C4-2B (cell line): ENCODE results near the gene TNNT2.
A peak's percentile ranks its signal among the peaks of the same experiment; 100 is the strongest.

Experiments
- H3K27ac ChIP-seq: fragments of 450-650 bp; 2 replicates; pipeline ENCODE4 v1.5.1; 2017
- ZFX ChIP-seq: fragments of 450-650 bp; IDR thresholded peaks from 2 replicates; pipeline ENCODE4 v1.6.1; 2017
- TF ChIP-seq, protein P1 (sequence below): fragments of 450-650 bp; conservative IDR thresholded peaks from 2 replicates; pipeline ENCODE4 v1.5.1; 2017; ENCODE audit warnings: mild to moderate bottlenecking

TNNT2 gene

DNA sequence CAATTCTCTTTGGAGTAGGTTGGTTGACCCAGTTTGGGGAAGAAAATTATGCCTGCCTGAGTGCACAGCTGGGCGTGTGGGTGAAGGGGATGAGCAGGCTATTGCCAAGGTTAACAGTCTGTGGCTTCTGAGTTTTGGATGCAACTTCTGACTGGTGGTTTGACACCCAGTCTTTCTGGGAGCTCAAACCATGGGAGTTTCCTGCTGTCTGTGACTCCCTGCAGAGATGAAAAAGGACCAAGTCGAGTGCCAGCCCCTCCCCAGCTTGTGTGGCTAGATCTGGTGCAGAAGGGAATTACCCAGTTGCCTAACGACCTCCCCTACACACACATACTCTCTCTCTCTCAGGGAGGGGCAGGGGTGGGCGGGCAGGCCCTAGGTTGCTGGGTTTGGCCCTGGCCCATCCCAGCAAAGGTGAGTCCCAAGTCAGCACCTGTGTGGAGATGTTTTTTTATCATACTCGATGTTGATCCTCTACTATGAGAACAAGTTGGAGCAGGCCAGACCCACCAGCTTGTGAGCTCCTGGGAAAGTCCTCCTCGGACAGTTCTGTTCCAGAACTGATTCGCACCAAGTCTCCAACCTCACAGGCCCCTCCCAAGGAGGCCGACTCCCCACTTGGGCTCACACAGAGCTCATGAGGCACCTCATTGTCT, 66.0 kb downstream of the TNNT2 start:
- no peak overlapping the region; the same call in 1 of the 2 replicates for H3K27ac ChIP-seq
- TF ChIP-seq, protein P1, sequence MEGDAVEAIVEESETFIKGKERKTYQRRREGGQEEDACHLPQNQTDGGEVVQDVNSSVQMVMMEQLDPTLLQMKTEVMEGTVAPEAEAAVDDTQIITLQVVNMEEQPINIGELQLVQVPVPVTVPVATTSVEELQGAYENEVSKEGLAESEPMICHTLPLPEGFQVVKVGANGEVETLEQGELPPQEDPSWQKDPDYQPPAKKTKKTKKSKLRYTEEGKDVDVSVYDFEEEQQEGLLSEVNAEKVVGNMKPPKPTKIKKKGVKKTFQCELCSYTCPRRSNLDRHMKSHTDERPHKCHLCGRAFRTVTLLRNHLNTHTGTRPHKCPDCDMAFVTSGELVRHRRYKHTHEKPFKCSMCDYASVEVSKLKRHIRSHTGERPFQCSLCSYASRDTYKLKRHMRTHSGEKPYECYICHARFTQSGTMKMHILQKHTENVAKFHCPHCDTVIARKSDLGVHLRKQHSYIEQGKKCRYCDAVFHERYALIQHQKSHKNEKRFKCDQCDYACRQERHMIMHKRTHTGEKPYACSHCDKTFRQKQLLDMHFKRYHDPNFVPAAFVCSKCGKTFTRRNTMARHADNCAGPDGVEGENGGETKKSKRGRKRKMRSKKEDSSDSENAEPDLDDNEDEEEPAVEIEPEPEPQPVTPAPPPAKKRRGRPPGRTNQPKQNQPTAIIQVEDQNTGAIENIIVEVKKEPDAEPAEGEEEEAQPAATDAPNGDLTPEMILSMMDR, result no peak
- TF ChIP-seq ZFX, result no peak

DNA sequence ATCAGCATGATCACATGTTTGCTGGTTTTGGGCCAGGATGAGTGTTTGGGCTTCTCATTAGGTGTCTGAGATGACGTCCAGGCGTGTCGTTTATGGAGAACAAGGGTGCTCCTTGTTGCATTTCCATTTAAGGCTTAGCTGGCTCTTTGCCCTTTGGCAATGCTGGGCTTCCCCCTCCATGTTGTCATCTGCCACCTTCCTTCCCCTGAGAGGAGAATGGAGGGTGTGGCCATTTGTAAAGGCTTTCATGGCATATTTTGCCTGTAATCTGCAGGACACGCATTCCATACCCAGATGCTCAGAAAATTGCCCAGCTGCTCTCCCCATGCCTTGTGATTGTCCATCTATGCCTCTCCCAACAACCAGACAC, 66.5 kb downstream of the TNNT2 start:
- TF ChIP-seq, protein P1, result no peak
- no peak for TF ChIP-seq ZFX
- peak overlapping the region; percentile 84 for H3K27ac ChIP-seq

DNA sequence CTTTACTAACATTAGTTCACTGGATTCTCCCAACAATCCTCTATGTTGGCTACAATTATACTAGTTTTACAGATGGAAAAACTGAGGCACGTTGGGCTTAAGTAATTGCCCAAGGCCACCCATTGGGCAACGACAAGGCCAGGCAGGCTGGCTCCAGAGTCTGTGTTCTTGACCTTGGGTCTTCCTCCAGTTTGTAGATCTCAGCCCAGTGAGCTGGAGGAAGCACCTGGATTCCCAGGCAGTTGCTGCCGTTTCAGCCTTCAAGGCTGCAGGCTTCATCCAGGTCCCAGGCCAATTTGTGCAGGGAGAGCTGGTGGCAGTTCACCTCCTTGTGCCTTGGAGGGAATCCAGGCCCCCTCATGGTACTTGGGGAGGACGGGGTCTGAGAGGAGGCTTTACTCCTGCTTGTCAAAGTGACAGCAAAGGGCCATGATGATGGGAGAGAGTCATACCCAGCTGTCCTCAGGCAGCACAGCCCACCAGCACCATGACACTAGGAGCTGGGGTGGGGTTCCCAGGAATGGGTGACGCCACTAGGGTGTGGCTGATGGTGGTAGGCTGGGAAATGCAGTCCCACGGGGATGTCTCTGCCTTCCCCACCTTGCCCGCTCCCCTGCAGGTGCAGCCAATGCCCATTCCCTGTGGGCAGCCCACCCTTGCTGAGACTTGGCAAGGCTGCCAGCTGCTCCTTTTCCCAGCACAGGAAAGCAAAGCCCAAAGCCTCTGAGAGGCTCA, 67.1 kb downstream of the TNNT2 start:
- H3K27ac ChIP-seq, result peak overlapping the region; percentile 84
- no peak for TF ChIP-seq ZFX
- TF ChIP-seq, protein P1, result no peak

DNA sequence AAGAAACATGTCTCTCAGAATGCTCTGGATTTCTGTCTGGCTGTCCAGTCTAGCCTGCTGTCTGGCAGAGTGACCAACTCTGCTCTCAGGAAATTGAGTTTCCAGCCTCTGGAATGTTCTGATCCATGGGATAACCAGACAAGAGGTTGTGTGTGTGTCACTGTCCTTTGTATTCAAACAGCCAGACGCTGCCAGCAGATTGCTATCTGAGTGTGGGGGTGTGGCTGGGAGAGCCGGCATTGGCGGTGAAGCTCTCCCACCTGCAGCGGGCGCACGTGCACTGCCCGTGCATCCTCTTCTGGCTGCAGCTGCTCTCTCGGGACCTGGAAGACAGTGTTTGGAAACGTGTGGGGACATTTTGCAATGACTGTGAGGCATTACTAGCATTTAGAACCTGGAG, 68.1 kb downstream of the TNNT2 start:
- TF ChIP-seq, protein P1, result peak; percentile 91
- TF ChIP-seq ZFX, result no peak
- H3K27ac ChIP-seq, result peak overlapping the region; percentile 84
